Measurements from ENCODE around the gene RASL10B.

DNA sequence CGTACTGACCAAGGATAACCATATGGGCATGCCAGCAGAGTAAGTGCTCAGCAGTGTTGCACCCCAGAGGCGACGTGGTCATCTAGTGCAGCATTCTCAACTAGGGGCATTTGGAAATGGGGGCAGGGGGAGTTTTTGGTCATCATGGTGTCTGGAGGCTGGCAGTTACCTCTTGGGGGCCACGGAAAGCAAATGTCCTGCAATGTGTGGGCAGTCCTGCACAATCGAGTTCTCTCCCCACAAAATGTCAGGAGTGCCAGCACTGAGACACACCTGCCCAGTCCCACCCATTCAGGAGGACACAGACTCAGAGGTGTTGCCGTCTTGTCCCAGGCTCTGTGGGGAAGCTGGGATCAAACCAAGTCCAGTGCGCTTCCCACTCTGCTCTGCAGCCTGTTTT is 3.0 kb downstream of the RASL10B start:
- TF ChIP-seq, protein P1, sequence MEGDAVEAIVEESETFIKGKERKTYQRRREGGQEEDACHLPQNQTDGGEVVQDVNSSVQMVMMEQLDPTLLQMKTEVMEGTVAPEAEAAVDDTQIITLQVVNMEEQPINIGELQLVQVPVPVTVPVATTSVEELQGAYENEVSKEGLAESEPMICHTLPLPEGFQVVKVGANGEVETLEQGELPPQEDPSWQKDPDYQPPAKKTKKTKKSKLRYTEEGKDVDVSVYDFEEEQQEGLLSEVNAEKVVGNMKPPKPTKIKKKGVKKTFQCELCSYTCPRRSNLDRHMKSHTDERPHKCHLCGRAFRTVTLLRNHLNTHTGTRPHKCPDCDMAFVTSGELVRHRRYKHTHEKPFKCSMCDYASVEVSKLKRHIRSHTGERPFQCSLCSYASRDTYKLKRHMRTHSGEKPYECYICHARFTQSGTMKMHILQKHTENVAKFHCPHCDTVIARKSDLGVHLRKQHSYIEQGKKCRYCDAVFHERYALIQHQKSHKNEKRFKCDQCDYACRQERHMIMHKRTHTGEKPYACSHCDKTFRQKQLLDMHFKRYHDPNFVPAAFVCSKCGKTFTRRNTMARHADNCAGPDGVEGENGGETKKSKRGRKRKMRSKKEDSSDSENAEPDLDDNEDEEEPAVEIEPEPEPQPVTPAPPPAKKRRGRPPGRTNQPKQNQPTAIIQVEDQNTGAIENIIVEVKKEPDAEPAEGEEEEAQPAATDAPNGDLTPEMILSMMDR (conservative IDR thresholded peaks at IDR 0.05; ENCODE audit: low read length) = no peak
- TF ChIP-seq EZH2phosphoT487 (IDR thresholded peaks at IDR 0.05; ENCODE audit: borderline replicate concordance, low read depth, low read length) = no peak

All from OCI-LY7 (cell line).